ENCODE results near the gene AASDH. TPM values are rescaled to one million over a fixed set of nuclear protein-coding genes. Genes with fewer than 3 reads are reported as not detected.

Gene AASDH
- polyA plus RNA-seq, 1 donor (not counting 4 experiments of a cell fraction or from before 2014, with no cell fraction given): 15.5 TPM

DNA sequence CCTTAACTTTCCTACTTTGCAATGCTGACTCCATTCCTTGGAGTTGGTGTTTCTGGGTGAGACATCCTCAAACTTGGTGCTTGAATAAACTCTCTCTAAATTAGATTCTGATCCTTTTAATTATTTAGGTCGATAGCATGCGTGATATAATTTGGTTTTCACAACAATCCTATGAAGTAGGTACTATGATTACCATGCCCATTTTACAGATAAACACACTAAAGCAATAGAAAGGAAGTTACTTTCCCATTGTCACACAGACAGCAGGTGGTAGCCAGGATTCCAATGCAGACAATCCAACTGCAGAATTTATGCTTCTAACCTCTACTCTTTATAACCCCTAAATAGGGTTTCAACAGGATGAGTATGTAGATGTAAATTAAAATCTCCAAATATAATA lies 21.7 kb upstream of the AASDH start:
- TF ChIP-seq, protein P1, sequence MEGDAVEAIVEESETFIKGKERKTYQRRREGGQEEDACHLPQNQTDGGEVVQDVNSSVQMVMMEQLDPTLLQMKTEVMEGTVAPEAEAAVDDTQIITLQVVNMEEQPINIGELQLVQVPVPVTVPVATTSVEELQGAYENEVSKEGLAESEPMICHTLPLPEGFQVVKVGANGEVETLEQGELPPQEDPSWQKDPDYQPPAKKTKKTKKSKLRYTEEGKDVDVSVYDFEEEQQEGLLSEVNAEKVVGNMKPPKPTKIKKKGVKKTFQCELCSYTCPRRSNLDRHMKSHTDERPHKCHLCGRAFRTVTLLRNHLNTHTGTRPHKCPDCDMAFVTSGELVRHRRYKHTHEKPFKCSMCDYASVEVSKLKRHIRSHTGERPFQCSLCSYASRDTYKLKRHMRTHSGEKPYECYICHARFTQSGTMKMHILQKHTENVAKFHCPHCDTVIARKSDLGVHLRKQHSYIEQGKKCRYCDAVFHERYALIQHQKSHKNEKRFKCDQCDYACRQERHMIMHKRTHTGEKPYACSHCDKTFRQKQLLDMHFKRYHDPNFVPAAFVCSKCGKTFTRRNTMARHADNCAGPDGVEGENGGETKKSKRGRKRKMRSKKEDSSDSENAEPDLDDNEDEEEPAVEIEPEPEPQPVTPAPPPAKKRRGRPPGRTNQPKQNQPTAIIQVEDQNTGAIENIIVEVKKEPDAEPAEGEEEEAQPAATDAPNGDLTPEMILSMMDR (optimal IDR thresholded peaks at IDR 0.05 in 1 of 3, IDR thresholded peaks at IDR 0.05 in 1 of 3, conservative IDR thresholded peaks at IDR 0.05 in 1 of 3; ENCODE audit: extremely low read depth in 1 of 3, insufficient read depth in 2 of 3, low read length in 3 of 3): no peak
- no peak for TF ChIP-seq EZH2 (IDR thresholded peaks at IDR 0.05; ENCODE audit: low read length)
- Histone ChIP-seq H4K20me1 (ENCODE audit: control insufficient read depth, extremely low read depth, insufficient read depth, low read length) (no peaks in the 10 kb centered on the region), H3K27ac (ENCODE audit: control insufficient read depth, insufficient read depth, low read length) (no peak overlapping the region), H3K4me2 (ENCODE audit: control insufficient read depth, extremely low read depth, insufficient read depth, low read depth, low read length) (no peak overlapping the region), H3K9ac (ENCODE audit: control insufficient read depth, extremely low read depth, insufficient read depth, low read length) (no peak overlapping the region), H2AFZ (ENCODE audit: control insufficient read depth, low read length) (no peak overlapping the region), H3K79me2 (ENCODE audit: control insufficient read depth, insufficient read depth, low read length) (peaks cover 46% of the 10 kb centered on the region), H3K9me3 (ENCODE audit: control insufficient read depth, low read depth, low read length) (no peaks in the 10 kb centered on the region), H3K27me3 (ENCODE audit: control insufficient read depth, extremely low read depth, insufficient read depth, low read length) (no peaks in the 10 kb centered on the region), H3K9me1 (ENCODE audit: control insufficient read depth, extremely low read depth, insufficient read depth, low read length) (no peaks in the 10 kb centered on the region), H3K4me1 (ENCODE audit: control insufficient read depth, extremely low read depth, insufficient read depth, low read length) (peaks cover 15% of the 10 kb centered on the region), H3K4me3 (ENCODE audit: control insufficient read depth in 2 of 3, extremely low read depth in 1 of 3, insufficient read depth in 2 of 3, low read depth in 1 of 3, low read length in 3 of 3) (no peak overlapping the region), H3K36me3 (ENCODE audit: control insufficient read depth in 2 of 2, extremely low read depth in 1 of 2, insufficient read depth in 2 of 2, low read length in 2 of 2) (peaks cover 3 to 7% of the 10 kb centered on the region in 2 experiments)
- DNase-seq (ENCODE audit: low read depth, low spot score) (no peak), FAIRE-seq (no peak)
- dilution Hi-C loops (cut with MboI; ENCODE audit: extremely low pct_ligation_motif_present, low sequenced_read_pairs): no loop called here

DNA sequence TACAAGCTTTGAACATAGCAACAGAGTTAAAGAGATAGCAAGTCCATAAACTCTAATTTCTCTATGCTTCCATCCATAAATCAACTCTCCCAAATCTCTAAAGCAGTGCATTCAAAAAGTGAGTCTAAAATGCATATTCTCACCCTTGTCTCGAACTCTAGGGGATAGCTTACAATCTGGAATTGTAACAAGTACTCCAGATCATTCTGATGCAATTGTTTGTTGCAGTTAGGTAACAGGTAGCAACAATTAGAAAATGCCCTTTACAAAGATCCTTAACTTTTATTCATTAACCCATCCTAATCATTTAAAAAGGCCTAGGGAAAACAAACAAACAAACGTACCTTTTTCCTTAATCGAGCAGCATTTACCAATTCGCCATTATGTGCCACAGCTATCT lies 18.9 kb upstream of the AASDH start:
- Histone ChIP-seq H2AFZ (ENCODE audit: control insufficient read depth, low read length) (no peak overlapping the region), H3K9ac (ENCODE audit: control insufficient read depth, extremely low read depth, insufficient read depth, low read length) (no peak overlapping the region), H3K9me3 (ENCODE audit: control insufficient read depth, low read depth, low read length) (no peaks in the 10 kb centered on the region), H4K20me1 (ENCODE audit: control insufficient read depth, extremely low read depth, insufficient read depth, low read length) (no peaks in the 10 kb centered on the region), H3K4me2 (ENCODE audit: control insufficient read depth, extremely low read depth, insufficient read depth, low read depth, low read length) (no peak overlapping the region), H3K9me1 (ENCODE audit: control insufficient read depth, extremely low read depth, insufficient read depth, low read length) (no peaks in the 10 kb centered on the region), H3K27me3 (ENCODE audit: control insufficient read depth, extremely low read depth, insufficient read depth, low read length) (no peaks in the 10 kb centered on the region), H3K4me3 (ENCODE audit: control insufficient read depth in 2 of 3, extremely low read depth in 1 of 3, insufficient read depth in 2 of 3, low read depth in 1 of 3, low read length in 3 of 3) (no peak overlapping the region), H3K36me3 (ENCODE audit: control insufficient read depth in 2 of 2, extremely low read depth in 1 of 2, insufficient read depth in 2 of 2, low read length in 2 of 2) (peaks cover 3 to 7% of the 10 kb centered on the region in 2 experiments), H3K79me2 (ENCODE audit: control insufficient read depth, insufficient read depth, low read length) (peaks cover 21% of the 10 kb centered on the region), H3K4me1 (ENCODE audit: control insufficient read depth, extremely low read depth, insufficient read depth, low read length) (peaks cover 15% of the 10 kb centered on the region), H3K27ac (ENCODE audit: control insufficient read depth, insufficient read depth, low read length) (no peak overlapping the region)
- TF ChIP-seq EZH2 (IDR thresholded peaks at IDR 0.05; ENCODE audit: low read length): no peak
- TF ChIP-seq, protein P1 (optimal IDR thresholded peaks at IDR 0.05 in 1 of 3, IDR thresholded peaks at IDR 0.05 in 1 of 3, conservative IDR thresholded peaks at IDR 0.05 in 1 of 3; ENCODE audit: extremely low read depth in 1 of 3, insufficient read depth in 2 of 3, low read length in 3 of 3): no peak
- DNase-seq (ENCODE audit: low read depth, low spot score) (no peak), FAIRE-seq (no peak)
- dilution Hi-C loops (cut with MboI; ENCODE audit: extremely low pct_ligation_motif_present, low sequenced_read_pairs): no loop called here
